ENCODE data around the gene PODXL2. TPM values are rescaled to one million over a fixed set of nuclear protein-coding genes. Genes with fewer than 3 reads are reported as not detected.

The PODXL2 gene
- total RNA-seq, 1 donor from 2014 or later = 1.4 TPM

DNA sequence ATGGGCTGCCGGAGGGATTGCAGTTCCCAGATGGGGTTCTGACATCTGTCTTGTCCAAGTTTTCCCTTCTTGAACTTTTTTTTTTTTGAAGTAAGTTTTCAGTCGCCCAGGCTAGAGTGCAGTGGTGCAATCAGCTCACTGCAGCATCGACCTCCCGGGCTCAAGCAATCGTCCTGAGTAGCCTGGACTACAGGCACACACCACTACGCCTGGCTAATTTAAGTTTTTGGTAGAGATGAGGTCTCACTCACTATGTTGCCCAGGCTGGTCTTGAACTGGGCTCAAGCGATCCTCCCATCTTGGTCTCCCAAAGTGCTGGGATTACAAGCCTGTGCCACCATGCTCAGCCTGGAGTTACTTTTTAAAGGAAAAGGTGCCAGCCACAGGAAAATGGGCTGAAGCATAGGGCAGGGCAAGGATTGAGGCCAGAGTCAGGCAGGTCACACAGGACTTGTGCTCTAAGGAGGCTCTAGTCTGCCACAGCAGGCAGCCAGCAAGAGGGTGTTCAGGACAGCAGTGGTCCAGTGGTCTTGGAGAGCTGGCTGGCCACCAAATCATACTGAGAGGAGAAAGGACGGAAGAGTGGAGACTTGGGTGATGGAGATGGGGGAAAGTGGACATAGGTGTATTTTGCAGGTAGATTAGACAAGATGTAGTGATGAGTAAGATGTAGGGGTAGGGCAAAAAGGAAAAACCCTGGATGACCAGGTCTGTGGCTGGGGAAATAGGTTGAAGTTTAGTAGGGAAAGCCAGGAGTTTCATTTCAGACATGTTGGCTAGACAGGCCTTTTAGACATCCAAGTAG is 6.0 kb upstream of the PODXL2 start:
- ATAC-seq = no peak
- DNase-seq (ENCODE audit: missing footprints) = no peak
- intact Hi-C loops (cut with DNase I) = no loop called here

DNA sequence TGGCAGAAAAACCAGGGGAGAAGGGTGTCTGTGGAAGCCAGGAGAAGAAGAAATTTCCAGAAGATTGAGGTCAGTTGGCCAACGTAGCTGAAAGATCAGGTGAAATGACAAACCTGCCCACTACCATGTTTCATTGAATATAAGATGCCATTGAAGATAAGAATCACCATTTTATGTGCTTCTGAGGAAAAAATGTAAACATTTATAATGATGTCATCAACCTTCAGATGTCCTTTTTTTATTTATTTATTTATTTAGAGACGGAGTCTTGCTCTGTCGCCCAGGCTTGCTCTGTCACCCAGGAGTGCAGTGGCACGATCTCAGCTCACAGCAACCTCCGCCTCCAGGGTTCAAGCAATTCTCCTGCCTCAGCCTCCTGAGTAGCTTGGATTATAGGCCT is 4.9 kb upstream of the PODXL2 start:
- intact Hi-C loops (cut with DNase I) = no loop called here
- DNase-seq (ENCODE audit: missing footprints) (no peak), ATAC-seq (no peak)

DNA sequence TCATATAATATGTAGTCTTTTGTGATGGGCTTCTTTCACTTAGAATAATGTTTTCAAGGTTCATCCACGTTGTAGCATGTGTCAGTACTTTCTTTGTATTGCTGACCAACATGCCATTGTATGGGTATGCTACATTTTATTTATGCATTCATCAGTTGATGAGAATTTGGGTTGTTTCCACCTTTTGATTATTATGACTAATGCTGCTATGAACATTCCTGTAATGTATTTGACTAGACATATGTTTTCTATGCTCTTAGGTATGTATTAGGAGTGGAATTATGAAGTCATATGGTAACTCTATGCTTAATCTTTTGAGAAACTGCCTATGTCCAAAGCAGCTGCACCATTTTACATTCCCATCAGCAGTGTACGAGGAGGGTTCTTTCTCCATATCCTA is 3.2 kb upstream of the PODXL2 start:
- ATAC-seq (no peak), DNase-seq (ENCODE audit: missing footprints) (no peak)
- intact Hi-C loops (cut with DNase I) = no loop called here

DNA sequence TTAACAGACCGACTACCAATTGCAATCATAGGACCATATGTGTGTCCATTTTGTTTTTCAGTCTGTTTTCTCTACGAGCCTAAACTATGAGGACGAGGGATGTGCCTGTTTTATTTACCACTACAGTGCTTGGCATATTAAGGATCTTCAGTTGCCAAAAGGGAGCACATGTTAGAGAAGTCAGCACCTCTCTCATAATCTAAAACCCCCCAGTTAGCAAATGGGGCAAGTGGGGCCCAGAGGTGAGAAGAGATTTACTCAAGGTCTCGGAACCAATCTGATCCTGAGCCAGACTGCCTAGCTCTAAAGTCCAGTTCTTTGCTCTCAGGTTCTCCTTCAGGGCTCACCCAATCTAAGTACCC is 578 bp upstream of the PODXL2 start:
- intact Hi-C loops (cut with DNase I) = no loop called here
- DNase-seq (ENCODE audit: missing footprints) (no peak), ATAC-seq (no peak)

DNA sequence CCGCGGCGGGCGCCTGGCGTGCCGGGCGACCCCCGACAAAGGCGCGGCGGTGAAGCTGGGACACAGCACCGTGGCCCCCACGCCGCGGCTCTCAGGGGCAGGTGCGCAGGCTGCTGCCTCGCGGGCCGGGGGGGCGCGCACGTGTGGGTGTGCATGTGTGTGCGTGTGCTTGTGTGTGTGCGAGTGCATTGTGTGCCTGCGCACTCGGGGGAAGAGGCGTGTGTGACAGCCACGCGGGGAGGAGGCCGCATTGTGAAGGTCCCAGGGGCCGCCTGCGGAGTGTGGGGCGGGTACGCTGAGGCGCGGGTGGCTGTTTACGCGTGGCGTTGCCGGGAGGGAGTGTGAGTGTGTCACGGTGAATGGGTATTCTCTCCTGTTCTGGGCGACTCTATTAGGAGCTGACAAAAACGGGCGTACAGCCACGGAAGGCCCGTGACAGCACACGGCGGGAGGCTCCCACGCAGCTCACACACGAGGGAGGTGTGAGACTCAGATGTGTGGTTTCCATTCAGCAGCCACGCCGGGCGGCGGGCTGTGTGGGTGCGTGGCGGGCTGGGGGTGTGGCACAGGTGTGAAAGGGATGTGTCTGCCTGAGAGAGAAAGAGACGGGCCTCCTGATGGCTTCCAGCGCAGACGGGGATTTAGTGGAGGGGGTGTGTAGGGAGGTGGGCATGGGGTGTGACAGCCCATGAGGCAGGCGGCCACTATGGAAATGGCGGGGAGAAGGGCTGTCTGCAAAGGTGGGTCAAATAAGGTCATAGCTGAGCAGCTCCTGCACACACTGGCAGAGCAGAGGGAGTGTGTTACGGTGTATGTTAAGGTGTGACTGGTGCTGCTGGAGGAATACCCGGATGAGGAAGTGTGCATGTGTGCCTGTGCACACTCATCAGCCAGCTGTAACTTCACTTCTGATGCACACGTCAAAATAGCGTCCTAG is 750 bp downstream of the PODXL2 start:
- no peak for ATAC-seq
- intact Hi-C loops (cut with DNase I) = no loop called here
- no peak for DNase-seq (ENCODE audit: missing footprints)

DNA sequence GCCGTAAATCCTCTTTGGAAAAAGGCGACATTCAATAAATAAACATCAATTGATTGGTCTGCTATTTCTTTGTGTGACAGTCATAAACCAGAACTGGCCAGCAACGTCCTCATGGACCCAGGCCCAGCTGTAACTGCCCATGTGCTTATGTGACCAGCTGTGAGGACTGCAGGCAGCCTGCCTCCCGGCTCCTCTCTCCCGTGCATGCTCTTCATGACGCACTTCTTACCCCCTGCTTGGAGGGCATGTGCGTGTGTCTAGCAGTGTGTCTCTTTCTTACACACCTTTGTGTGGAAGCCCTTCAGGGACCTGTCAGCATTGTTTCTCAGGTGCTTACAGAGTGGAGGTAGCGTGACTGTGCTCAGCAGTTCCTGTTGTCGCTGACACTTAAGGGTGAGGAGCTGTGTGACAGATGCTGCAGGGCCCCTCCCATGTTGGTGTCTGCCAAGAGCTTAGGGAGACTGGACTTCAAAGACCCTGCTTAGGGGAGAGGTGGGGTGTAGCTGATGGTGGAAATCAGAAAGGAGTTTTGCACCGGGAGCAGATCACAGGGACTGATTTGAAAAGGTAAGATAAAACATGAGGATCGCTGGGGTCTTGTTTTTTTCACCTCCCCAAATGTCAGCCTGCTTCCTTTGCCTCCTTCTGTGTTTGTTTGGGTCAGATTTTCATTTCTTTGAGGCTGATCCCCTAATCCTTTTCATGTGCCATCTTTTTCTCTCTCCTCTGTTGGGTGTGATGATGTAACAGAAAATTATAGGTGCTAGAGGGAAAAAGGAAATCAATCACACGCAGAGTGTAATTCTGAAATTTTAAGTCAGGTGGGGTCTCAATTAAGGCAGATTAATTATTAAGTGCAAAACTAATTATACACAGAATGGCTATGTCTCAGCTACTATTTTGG is 2.1 kb downstream of the PODXL2 start:
- DNase-seq (ENCODE audit: missing footprints) = no peak
- intact Hi-C loops (cut with DNase I) = no loop called here
- no peak for ATAC-seq

DNA sequence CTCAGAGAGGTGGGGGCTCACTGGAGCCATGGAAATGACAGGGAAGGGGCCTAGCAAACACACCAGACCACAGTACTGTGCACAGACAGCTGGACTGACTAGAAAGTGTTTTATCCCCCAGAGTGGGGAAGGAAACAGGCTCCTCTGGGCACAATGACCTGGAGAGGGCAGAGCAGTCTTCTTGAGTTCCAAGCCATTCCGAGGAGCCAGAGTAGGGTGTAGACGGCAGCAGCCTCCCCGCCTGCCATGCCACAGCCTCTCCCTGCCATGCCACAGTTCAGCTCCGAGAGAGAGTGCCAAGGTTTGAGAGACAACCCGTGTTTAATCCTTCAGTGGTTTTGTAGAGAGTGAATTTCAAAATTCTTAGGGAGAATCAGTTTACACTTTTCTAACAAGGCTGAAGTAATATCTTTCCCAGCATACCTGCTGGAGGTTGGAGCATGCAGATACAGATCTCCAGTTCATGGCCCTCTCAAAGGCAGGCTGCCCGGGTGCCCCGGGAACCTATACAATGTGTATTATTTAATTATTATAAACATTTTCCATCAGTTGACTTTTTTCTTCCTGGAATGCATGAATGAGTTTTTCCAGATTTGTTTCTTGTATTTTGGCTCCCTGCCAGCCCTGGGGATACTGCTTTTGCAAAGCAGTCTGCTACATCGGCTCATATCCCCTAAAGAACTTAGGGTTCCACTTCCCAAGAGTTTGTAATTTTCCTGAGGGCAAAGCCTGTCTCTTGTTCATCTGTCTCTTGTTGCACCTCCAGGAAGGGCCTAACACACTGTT is 3.2 kb downstream of the PODXL2 start:
- DNase-seq (ENCODE audit: missing footprints) (no peak), ATAC-seq (no peak)
- intact Hi-C loops (cut with DNase I) = no loop called here

DNA sequence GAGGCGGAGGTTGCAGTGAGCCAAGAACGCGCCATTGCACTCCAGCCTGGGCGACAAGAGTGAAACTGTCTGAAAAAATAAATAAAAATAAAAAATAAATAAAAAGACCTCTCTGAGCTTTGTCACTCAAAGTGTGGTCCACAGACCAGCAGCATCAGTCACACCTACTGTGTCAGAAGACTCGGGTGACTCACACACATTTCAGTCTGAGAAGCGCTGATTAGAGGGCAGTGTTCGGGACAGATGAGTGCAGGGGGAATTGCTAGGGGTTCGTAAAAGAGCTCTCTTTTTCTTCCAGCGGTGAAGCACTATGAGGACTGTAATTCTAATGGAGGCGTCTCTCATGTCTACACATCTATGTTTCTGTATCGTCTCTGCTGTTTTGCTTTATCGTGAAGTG is 5.7 kb downstream of the PODXL2 start:
- intact Hi-C loops (cut with DNase I) = no loop called here
- ATAC-seq = no peak

DNA sequence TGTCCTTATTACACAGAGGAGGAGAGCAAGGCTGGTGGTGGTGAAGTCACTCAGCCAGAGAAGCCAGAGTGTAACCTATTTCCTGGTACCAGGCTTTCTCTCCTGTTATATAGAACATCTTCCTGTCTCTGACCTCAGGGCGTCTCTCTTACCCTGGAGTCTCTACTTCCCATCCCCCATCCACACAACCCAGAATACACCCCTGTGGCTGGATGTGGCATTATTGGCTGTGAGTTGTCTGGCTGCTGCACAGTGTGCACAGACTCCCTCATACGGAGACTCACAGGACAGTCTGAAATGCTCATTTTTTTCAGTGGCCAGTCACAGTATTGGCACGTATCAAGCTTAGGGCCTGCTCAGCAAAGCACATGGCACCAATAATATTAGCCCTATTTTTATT is 8.6 kb downstream of the PODXL2 start:
- no peak for DNase-seq (ENCODE audit: missing footprints)
- intact Hi-C loops (cut with DNase I) = no loop called here
- no peak for ATAC-seq

More for the DNA sequence above, 5.7 kb downstream of the PODXL2 start:
- DNase-seq (ENCODE audit: missing footprints) = no peak

DNA sequence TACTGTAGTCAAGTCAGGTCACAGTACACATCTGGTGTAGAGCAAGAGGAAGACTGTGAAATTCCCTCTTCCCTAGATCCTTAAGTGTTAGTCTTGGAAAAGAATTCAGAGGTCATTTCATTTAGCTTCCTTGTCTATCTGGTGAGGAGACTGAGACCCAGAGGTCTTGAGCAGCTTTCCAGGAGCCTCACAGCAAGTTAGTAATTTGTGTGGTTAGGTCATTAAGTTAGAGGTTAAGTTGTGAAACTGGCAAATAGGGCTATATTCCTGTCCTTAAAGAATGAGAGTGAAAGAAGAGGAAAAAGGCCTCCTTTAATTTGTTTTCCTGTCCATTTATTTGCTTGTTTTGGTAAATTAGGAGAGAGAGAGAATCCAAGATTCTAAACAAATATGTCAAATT is 9.0 kb downstream of the PODXL2 start:
- no peak for ATAC-seq
- intact Hi-C loops (cut with DNase I) = no loop called here
- no peak for DNase-seq (ENCODE audit: missing footprints)

DNA sequence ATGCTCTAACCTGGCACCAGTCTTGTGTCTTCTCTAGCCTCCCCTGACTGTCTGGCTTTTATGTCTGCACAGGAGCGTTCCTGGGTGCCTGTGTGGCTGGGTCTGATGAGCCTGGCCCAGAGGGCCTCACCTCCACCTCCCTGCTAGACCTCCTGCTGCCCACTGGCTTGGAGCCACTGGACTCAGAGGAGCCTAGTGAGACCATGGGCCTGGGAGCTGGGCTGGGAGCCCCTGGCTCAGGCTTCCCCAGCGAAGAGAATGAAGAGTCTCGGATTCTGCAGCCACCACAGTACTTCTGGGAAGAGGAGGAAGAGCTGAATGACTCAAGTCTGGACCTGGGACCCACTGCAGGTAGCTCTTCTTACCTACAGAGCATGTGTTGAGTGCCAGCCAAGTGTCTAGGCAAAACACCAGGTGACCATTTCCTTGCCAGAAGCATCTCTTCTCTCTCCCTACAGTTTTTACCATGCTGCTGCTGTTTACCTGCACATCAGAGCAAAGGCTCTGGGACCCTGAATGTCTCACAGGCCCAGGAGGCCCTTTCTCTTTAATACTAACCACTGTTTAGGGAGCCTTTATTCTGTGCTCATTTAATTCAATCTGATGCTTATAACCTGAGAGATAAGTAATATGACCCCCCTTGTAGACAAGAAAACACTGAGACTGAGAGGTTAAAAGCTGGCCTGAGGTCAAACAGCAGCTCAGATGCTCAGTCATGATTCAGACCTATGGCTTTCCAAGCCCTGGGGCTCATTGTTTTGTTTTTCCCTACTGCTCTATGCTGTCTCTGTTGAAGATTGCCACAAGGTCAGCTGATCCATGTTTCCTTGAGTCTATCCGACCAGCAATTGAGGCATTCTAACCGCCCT is 10.4 kb downstream of the PODXL2 start:
- no peak for ATAC-seq
- DNase-seq (ENCODE audit: missing footprints) = no peak
- intact Hi-C loops (cut with DNase I) = no loop called here

DNA sequence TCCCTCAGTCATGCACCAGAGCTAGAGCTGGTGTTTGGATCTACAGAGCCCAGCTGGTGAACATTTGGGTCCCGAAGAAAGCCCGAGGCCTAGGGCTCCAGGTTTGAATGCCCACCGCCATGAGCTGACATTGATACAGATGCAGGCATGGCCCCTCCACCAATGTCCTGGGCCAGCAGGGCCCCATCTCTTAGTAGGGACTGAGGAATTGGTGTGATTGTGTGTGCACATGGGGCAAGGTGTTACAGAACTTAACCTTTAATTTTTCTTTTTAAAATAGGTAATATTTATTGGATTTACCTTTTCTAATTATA is 11.0 kb downstream of the PODXL2 start:
- DNase-seq (ENCODE audit: missing footprints) (no peak), ATAC-seq (no peak)
- intact Hi-C loops (cut with DNase I) = no loop called here

DNA sequence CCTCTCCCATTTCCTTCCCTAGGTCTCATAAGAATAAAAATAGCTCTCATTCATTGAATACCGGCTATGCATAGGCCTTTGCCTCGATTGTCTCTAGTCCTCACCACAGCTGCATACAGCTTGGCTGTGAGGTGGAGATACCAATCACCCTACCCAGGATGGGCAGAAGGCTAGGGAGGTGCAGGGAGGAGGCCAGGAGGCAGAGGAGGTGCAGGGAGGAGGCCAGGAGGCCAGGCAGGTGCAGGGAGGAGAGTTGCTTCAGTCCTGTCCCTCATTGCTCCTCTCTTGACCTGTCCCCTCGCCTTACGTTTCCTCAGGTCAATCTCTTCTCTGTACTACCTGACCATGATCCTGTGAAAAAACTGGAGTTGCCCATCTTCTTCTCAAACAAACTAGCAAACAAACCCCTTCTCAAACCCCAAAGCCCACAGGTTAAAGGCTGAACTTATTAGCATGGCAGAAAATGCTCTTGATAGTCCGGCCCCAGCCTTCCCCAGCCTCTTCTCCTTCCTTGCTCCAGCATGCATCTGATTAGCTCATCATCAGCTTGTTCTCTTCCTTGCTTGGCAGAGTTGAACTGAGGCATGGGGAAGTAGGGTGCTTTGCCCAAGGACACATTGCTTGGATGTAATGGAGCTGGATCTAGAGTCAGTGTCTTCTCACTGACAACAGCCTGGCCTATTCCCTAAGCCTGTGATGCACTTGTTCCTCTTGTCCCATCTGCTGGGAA is 15.8 kb downstream of the PODXL2 start:
- intact Hi-C loops (cut with DNase I) = no loop called here
- DNase-seq (ENCODE audit: missing footprints) (no peak), ATAC-seq (no peak)

DNA sequence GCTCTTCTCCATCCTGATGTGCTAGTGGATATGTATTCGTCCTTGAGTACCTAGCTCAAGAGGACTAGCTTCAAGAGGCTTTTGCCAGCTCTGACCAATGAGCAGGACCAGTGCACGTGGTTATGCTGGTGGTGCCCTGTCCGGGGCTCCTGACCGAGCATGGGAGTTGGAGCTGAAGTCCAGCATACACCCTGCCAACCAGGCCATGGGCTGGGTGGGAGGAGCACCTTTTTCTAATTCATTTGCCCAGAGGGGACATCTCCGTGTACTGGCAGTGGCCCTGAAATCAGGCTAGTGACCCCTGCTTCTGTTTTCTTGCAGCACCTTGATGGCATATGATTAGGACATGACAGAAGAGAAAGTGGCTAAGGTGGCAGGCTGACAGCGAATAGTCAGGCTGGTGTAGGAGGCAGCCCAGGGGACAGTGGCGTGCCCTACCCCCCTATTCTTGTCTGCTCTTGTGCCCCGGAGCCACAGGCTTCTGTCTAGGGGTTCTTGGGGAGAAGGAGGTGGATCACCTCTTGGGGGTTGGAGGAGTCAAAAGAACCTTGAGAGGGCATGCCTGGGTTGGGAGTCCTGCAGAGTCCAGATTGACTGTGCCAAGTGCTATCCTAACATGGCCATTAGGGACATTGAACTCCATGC is 16.5 kb downstream of the PODXL2 start:
- ATAC-seq (no peak), DNase-seq (ENCODE audit: missing footprints) (no peak)
- intact Hi-C loops (cut with DNase I) = no loop called here

DNA sequence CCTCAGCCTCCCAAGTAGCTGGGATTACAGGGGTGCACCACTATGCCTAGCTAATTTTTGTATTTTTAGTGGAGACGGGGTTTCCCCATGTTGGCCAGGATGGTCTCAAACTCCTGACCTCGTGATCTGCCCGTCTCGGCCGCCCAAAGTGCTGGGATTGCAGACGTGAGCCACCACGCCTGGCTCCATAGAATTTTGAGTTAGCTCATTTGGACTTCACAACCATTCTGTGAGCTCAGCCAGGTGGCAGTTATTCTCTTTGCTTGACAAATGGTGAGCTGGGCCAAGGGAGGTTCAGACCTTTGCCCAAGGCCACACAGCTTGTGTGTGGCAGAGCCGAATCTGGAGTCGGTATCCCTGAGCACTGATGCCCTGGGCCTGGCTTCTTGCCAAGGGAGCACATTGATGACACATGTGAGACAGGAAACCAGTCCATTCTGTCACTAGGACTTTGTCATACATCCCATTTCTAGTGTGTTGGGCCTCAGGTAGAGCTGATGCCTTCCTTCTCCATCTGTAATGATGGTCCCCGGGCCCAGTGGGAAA is 17.6 kb downstream of the PODXL2 start:
- DNase-seq (ENCODE audit: missing footprints) (no peak), ATAC-seq (no peak)
- intact Hi-C loops (cut with DNase I) = no loop called here

DNA sequence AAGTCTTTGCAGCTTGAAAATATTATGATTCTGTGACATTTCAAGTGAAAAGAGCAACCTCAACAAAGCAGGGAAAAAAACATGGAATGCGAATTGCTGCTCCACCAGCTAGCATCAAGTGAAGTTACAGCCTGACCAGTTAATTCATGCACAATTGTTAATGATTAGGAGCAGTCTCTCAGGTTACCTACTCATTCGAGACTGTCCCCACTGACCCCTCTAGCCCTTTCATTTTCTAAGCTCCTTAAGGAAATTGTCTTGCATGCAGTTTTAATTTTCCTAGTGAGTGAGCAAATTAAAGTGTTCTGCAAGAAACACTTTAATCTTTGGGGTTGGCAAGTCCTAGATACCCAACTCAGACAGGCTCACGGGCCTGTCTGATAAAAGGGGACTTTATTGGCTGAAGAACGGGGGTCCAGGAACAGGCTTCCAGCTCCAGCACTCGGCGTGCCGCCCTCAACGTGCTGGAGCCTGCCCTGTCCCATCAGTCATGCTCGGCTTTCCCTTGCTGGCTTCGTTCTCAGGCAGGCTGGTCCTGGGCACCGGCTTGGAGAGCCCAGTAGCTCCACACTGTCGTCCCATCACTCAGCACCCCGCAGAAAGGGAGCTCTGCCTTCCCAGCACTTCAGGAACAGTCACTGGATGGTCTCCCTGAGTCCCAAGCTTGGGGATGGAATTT is 18.3 kb downstream of the PODXL2 start:
- intact Hi-C loops (cut with DNase I) = no loop called here
- no peak for ATAC-seq
- no peak for DNase-seq (ENCODE audit: missing footprints)

Measured in Right ventricle myocardium inferior (tissue), 1 donor.